HepG2 (cell line): ENCODE data around the gene SQSTM1. TPM values are rescaled to one million over a fixed set of nuclear protein-coding genes. Genes with fewer than 3 reads are reported as not detected.

Source experiments
- CHCHD3 ChIP-seq: sonication (generic); formaldehyde crosslinking; IDR thresholded peaks from 2 replicates; pipeline ENCODE4 v1.8.0; 2022; ENCODE audit warnings: mild to moderate bottlenecking, missing genetic modification reagents, moderate library complexity
- MAFF ChIP-seq: IDR thresholded peaks from 2 replicates; pipeline ENCODE4 v1.6.1; 2011; ENCODE audit warnings: low read depth, low read length, improper control_type of control experiment
- MTERF4 ChIP-seq: sonication (generic); formaldehyde crosslinking; IDR thresholded peaks from 2 replicates; pipeline ENCODE4 v1.8.0; 2023; ENCODE audit warnings: mild to moderate bottlenecking, missing genetic modification reagents
- SATB2 ChIP-seq: sonication (generic); formaldehyde crosslinking; IDR thresholded peaks from 2 replicates; pipeline ENCODE4 v1.5.0; 2020; ENCODE audit warnings: missing genetic modification reagents
- TEAD2 ChIP-seq: sonication (generic); formaldehyde crosslinking; IDR thresholded peaks from 2 replicates; pipeline ENCODE4 v1.9.0; 2021; ENCODE audit warnings: missing genetic modification reagents
- ZNF574 ChIP-seq: sonication (generic); formaldehyde crosslinking; IDR thresholded peaks from 2 replicates; pipeline ENCODE4 v1.4.0; 2020; ENCODE audit warnings: missing genetic modification reagents
- ZNF580 ChIP-seq: IDR thresholded peaks from 2 replicates; pipeline ENCODE4 v1.6.1; 2016; ENCODE audit warnings: low read depth, borderline replicate concordance
- polyA plus RNA-seq, 8 experiments: library from polyadenylated mRNA; depleted of rRNA in 3 of 8; stranded (reverse) in 7 of 8; unstranded in 1 of 8; fragments of >200 nt; fragmentation: Illumina TruSeq in 4 of 8; extraction: Trizol in 4 of 8; gene quantifications; 2 replicates each; pipeline versions ENCODE4 v1.2.1 to v1.2.3, GENCODE V29; 2011 to 2016; ENCODE audit warnings: low read depth in 4 of 8, missing spikeins in 1 of 8, mixed read lengths in 1 of 8; ENCODE audit not compliant: insufficient read depth in 1 of 8
- total RNA-seq, 5 experiments: library from RNA; depleted of rRNA; stranded (reverse); fragments of >200 nt; fragmentation: Illumina TruSeq; extraction: Trizol; gene quantifications; 2 replicates each; pipeline ENCODE4 v1.2.3, GENCODE V29; 2016; ENCODE audit warnings: low read depth in 1 of 5
- TF ChIP-seq, protein P1 (sequence below): sonication (generic); formaldehyde crosslinking; IDR thresholded peaks from 2 replicates; pipeline ENCODE4 v1.4.0; 2020; ENCODE audit warnings: missing genetic modification reagents
- TF ChIP-seq, protein P2 (sequence below): sonication (generic); formaldehyde crosslinking; IDR thresholded peaks from 2 replicates; pipeline ENCODE4 v1.8.0; 2022; ENCODE audit warnings: mild to moderate bottlenecking, missing genetic modification reagents; ENCODE audit not compliant: insufficient replicate concordance
- TF ChIP-seq, protein P3 (sequence below): sonication (generic); formaldehyde crosslinking; conservative IDR thresholded peaks from 2 replicates; pipeline ENCODE4 v1.8.0; 2022; ENCODE audit warnings: mild to moderate bottlenecking, moderate library complexity, missing genetic modification reagents
- TF ChIP-seq, protein P4 (sequence below): sonication (generic); formaldehyde crosslinking; IDR thresholded peaks from 2 replicates; pipeline ENCODE4 v1.4.0; 2020; ENCODE audit warnings: missing genetic modification reagents, borderline replicate concordance

Gene SQSTM1
- total and polyA plus RNA-seq, 2 of the 13 experiments (the other 11 are each of a cell fraction or from before 2014, with no cell fraction given), result 90.9 to 160 TPM

GRCh38 chr5:179819296-179820126 is 1.2 kb upstream of the SQSTM1 start (continued):
- no peak for TF ChIP-seq ZNF574
- peak; percentile 76; the same call in 1 of the 2 replicates for TF ChIP-seq MAFF
- TF ChIP-seq SATB2 (CRISPR knock-in tag), result no peak; the same call in 1 of the 2 replicates
- TF ChIP-seq ZNF580 (CRISPR knock-in tag), result no peak; the same call in 1 of the 2 replicates
- TF ChIP-seq, protein P1, sequence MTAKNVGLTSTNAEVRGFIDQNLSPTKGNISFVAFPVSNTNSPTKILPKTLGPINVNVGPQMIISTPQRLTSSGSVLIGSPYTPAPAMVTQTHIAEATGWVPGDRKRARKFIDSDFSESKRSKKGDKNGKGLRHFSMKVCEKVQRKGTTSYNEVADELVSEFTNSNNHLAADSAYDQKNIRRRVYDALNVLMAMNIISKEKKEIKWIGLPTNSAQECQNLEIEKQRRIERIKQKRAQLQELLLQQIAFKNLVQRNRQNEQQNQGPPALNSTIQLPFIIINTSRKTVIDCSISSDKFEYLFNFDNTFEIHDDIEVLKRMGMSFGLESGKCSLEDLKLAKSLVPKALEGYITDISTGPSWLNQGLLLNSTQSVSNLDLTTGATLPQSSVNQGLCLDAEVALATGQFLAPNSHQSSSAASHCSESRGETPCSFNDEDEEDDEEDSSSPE (CRISPR knock-in tag), result no peak; the same call in 1 of the 2 replicates
- TF ChIP-seq TEAD2, result peak; percentile 71; the same call in 1 of the 2 replicates
- TF ChIP-seq, protein P2, sequence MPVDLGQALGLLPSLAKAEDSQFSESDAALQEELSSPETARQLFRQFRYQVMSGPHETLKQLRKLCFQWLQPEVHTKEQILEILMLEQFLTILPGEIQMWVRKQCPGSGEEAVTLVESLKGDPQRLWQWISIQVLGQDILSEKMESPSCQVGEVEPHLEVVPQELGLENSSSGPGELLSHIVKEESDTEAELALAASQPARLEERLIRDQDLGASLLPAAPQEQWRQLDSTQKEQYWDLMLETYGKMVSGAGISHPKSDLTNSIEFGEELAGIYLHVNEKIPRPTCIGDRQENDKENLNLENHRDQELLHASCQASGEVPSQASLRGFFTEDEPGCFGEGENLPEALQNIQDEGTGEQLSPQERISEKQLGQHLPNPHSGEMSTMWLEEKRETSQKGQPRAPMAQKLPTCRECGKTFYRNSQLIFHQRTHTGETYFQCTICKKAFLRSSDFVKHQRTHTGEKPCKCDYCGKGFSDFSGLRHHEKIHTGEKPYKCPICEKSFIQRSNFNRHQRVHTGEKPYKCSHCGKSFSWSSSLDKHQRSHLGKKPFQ (CRISPR knock-in tag), result no peak
- no peak for TF ChIP-seq MTERF4
- TF ChIP-seq, protein P3, sequence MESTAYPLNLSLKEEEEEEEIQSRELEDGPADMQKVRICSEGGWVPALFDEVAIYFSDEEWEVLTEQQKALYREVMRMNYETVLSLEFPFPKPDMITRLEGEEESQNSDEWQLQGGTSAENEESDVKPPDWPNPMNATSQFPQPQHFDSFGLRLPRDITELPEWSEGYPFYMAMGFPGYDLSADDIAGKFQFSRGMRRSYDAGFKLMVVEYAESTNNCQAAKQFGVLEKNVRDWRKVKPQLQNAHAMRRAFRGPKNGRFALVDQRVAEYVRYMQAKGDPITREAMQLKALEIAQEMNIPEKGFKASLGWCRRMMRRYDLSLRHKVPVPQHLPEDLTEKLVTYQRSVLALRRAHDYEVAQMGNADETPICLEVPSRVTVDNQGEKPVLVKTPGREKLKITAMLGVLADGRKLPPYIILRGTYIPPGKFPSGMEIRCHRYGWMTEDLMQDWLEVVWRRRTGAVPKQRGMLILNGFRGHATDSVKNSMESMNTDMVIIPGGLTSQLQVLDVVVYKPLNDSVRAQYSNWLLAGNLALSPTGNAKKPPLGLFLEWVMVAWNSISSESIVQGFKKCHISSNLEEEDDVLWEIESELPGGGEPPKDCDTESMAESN (CRISPR knock-in tag), result no peak
- TF ChIP-seq CHCHD3 (CRISPR knock-in tag), result no peak
- TF ChIP-seq, protein P4, sequence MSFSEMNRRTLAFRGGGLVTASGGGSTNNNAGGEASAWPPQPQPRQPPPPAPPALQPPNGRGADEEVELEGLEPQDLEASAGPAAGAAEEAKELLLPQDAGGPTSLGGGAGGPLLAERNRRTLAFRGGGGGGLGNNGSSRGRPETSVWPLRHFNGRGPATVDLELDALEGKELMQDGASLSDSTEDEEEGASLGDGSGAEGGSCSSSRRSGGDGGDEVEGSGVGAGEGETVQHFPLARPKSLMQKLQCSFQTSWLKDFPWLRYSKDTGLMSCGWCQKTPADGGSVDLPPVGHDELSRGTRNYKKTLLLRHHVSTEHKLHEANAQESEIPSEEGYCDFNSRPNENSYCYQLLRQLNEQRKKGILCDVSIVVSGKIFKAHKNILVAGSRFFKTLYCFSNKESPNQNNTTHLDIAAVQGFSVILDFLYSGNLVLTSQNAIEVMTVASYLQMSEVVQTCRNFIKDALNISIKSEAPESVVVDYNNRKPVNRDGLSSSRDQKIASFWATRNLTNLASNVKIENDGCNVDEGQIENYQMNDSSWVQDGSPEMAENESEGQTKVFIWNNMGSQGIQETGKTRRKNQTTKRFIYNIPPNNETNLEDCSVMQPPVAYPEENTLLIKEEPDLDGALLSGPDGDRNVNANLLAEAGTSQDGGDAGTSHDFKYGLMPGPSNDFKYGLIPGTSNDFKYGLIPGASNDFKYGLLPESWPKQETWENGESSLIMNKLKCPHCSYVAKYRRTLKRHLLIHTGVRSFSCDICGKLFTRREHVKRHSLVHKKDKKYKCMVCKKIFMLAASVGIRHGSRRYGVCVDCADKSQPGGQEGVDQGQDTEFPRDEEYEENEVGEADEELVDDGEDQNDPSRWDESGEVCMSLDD, result no peak
